AML-193 (cell line): ENCODE results near the gene PIK3R2.
"Not testable (repeated sequence)": the region's sequence is repeated elsewhere in the genome, so short reads cannot be mapped to it uniquely, and the experiment has no call there.

Experiments used
- DNase-seq, 2 experiments: peaks; one replicate each; lab custom pipeline; 2025; lab: John Stamatoyannopoulos, UW

Gene PIK3R2

GRCh38 chr19:18152817-18153555, at the start of gene PIK3R2:
TSS of gene PIK3R2 (plus strand) at chr19:18153163. CDS start at chr19:18155880, 2,717 bp downstream.
- peak; percentile 92 to 93 for DNase-seq

GRCh38 chr19:18104793-18105131, 48.2 kb upstream of the PIK3R2 start:
- no peak for DNase-seq

- not testable (repeated sequence) for DNase-seq
Observed at GRCh38 chr19:18105259-18105658, 47.7 kb upstream of the PIK3R2 start.

- no peak for DNase-seq
Observed at GRCh38 chr19:18107235-18107634, 45.7 kb upstream of the PIK3R2 start.

- DNase-seq, result no peak
Observed at GRCh38 chr19:18108897-18109296, 44.1 kb upstream of the PIK3R2 start.

GRCh38 chr19:18109341-18109732, 43.6 kb upstream of the PIK3R2 start:
- no peak for DNase-seq

GRCh38 chr19:18109733-18110608, 43.0 kb upstream of the PIK3R2 start:
- DNase-seq, result peak; percentile 26 to 42

- DNase-seq, result no peak
Observed at GRCh38 chr19:18110609-18111232, 42.2 kb upstream of the PIK3R2 start.

GRCh38 chr19:18112989-18113478, 39.9 kb upstream of the PIK3R2 start:
- DNase-seq, result peak; percentile 66 to 71

GRCh38 chr19:18113827-18114226, 39.1 kb upstream of the PIK3R2 start:
- DNase-seq, result no peak

GRCh38 chr19:18114483-18114882, 38.5 kb upstream of the PIK3R2 start:
- DNase-seq, result no peak

GRCh38 chr19:18117364-18117691, 35.6 kb upstream of the PIK3R2 start:
- DNase-seq, result no peak

GRCh38 chr19:18117692-18118378, 35.1 kb upstream of the PIK3R2 start:
- DNase-seq, result peak; percentile 75 to 77

GRCh38 chr19:18118420-18119012, 34.4 kb upstream of the PIK3R2 start:
- DNase-seq, result no peak

GRCh38 chr19:18119013-18119716, 33.8 kb upstream of the PIK3R2 start:
- no peak for DNase-seq

- no peak for DNase-seq
Observed at GRCh38 chr19:18119717-18120105, 33.3 kb upstream of the PIK3R2 start.

- no peak for DNase-seq
Observed at GRCh38 chr19:18120127-18120526, 32.8 kb upstream of the PIK3R2 start.

- no peak for DNase-seq
Observed at GRCh38 chr19:18121166-18121565, 31.8 kb upstream of the PIK3R2 start.

GRCh38 chr19:18122424-18122823, 30.5 kb upstream of the PIK3R2 start:
- DNase-seq, result no peak

- no peak for DNase-seq
Observed at GRCh38 chr19:18122860-18123795, 29.8 kb upstream of the PIK3R2 start.
